Measurements from ENCODE around the gene ST7L.
"Not testable (repeated sequence)": the region's sequence is repeated elsewhere in the genome, so short reads cannot be mapped to it uniquely, and the experiment has no call there.

The ST7L gene

DNA sequence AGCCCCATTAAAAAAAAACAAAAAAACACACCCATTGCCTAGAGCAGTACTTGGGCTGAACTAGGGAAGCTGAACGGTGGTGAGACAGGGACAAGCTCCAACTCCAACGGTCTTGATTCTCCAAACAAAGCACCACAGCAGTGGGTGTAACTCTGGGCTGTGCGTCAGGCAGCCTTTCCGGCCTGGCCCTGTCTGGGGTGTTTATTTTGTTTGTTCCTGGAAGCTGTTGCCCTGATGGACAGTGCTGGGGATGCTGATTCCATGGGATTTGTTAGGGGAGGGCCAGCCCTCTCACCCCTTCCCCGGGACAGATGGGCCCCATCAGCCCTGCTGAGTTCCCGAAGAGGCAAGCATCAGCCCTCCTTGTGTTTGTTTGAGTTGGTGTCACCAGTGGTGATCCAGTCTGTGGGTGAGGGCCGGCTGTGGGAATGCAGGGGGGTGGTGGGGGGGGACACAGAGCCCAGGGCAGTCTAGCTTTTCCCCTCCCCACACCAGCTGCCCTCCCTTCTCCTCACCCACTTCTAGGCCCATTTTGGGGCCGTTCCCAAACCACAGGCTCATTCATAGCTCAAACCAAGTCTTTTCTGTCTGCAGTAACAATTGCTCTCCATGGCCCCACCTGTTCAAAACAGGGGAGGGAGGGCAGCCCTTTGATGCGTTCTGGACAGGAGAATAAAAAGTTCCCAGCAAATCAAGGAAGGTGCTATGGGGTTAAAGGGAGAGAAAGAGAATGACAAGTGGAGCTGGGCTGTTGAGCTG, 105.7 kb downstream of the ST7L start:
- no peak for DNase-seq

DNA sequence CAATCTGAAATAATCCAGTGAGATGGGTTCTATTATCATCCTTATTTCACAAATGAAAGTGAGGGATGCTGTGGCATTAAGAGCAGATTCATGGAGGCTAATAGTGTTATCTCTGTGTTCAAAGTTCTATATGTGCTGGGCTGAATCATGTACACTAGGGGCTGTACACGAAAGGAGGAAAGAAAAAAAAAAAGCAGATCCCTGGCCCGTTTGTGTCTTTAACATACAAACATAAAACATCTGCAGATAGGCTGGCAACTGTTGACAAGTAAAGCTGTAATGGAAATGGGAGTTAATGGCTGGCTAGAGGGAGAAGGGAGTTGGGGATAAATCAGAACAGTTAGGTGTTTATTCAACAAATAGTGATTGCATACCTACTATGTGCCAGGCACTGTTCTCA, 107.0 kb downstream of the ST7L start:
- no peak for DNase-seq

DNA sequence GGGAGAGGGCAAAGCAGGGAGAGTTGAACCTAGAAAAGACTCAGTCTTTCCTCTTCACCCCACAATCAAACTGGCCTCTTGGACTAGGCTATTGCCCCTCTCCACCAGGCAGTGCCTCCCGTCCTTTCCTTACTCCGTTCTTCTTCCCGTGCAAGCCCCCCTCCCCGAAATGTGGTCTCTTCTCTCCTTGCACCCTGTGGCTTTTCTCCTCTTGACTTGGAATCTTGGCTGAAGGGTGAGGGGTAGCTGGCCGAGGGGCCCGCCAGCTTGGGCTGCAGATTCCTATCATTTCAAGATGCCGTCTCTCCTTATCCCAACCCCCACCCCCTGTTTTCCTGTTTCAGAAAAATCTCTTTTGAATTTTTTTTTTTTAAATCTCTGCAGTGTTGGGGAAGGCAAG, 108.6 kb downstream of the ST7L start:
- no peak for DNase-seq

DNA sequence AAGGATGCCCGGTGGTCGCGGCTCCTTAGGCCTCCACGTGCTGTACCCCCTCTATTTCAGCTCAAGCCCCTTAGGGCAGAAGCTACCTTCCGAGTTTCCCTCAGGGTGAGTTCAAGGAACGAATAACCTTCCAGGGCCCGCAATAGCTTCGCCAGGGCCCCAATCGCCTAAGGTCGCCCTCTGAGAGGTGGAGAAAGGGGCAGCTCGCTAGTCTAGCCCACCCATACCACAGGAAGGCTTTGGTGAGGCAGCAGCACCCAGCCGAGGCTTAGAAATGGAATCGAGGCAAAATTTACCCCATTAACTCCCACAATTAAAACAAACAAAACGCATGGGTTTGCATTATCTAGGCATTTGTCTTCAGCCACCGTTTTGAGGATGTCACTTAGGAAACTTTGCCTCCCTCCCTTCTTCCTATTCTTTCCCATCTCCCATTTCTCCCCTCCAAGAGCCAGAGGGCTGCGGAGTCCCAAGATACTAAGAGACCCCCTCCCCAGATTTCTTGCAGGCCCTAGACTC, 109.2 kb downstream of the ST7L start:
- DNase-seq = no peak

DNA sequence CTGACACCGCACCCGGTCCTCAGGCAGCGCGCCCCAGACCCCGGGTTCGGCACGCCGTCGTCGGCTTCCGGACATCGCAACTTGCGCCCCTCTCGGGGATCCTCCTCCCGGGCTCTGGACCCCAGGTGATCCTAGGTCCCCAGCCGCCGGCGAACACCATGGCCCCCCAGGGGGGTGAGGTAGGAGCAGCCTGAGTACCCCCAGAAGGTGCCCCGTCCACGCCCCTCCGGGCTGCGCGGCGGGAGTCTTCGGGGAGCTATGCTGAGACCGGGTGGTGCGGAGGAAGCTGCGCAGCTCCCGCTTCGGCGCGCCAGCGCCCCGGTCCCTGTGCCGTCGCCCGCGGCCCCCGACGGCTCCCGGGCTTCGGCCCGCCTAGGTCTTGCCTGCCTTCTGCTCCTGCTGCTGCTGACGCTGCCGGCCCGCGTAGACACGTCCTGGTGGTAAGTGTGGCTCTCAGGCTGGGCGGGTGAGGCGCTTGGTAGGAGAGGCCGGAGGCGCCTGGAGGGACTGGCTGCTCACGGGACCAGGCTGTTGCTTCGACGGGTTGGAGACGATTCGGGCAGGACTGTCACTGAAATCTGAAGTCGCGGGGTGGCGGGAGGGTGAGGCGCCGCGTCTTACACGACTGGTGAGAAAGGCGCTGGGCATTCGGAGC, 109.8 kb downstream of the ST7L start:
- DNase-seq = peak; percentile 3

DNA sequence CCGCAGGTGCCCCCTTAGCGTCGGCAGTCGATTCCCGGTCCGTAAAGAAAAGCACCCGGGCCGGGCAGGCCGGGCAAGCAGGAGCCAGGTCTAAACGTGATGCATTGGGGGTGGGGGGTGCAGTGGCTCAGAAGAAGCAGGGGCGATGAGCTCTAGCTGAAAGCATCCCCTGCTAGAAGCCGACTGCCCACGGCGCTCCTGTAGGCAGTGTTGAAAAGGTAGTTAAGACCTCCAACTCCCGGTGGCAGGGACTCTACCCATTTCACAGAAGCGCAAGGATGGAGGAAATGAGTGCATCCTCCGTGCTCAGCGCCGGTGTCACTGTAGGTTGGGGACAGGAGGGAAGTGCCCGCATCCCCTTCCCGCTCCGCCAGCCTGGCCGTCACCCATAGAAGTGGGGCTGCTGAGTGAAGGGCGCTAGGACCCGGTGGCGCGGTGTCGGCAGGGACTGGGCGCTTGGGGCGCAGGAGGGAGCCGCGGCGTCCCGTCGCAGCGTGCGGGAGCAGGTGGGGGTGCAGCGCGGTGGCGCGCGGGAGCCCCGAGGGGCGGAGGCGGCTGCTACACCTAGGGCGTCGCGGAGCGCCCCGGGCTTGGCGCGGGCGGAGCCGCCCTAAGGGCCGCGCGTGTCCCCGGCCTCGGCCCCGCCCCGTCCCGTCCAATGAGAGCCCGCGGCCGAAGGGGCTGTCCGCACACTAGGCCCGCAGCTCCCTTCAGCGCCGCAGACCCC, 110.5 kb downstream of the ST7L start, which contains the start of gene WNT2B:
WNT2B (plus strand) TSS at position 688 of the 727 bp plus-strand sequence. CDS start 298 bp downstream, outside the sequence.
- peak; percentile 55 for DNase-seq

DNA sequence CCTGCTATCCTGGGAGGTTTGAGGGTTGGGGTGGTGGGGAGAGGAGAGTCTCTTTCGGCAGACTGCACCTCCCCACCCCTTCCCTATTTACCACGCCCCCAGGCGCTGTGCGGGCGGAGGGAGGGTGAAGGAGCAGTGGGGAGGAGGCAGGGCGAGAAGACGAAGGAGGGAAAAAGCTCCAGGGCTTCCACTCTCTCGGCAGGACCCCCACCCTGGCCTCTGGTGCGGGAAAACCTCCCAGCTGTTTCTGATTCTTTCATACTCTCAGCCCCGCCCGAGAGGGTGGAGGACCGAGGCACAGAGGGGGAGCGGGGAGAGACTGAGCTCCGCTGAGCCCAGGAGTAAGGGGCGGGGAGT, 111.0 kb downstream of the ST7L start:
- DNase-seq = no peak

DNA sequence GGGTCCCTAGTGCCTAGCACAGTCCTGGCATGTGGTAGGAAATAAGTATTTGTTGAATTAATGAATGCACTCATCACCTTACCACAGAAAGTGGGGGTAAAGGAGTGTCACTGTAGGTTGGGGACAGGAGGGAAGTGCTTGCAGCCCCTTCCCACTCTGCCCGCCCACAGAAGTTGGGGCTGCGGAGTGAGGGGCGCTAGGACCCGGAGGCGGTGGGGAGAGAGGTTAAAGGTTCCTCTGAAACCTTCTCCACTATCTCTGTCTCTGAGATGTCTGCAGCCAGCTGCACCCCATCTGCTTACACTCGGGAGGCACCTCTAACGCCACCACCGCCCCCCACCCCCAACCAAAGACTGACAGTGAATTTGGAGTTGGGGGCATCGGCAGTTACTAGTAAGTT, 111.6 kb downstream of the ST7L start:
- DNase-seq = no peak

DNA sequence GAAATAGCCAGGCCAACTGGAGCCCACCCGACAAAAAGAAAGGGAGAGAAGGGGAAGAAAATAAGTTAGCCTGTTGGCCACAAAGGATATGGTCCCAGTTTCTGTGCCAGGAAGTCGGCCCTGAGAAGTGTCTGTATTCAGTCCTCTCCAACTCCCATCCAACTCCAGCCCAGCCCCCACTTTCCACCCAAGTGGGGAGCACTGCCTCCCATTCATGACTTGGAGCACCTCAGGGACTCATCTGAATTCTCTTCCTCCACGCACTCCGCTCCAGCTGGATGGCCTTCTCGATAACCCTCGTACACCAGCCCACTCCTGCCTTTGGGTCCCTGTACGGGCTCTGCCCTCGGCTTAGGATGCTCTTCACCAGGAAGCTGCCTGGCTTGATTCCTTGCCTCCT, 112.2 kb downstream of the ST7L start:
- DNase-seq = no peak

DNA sequence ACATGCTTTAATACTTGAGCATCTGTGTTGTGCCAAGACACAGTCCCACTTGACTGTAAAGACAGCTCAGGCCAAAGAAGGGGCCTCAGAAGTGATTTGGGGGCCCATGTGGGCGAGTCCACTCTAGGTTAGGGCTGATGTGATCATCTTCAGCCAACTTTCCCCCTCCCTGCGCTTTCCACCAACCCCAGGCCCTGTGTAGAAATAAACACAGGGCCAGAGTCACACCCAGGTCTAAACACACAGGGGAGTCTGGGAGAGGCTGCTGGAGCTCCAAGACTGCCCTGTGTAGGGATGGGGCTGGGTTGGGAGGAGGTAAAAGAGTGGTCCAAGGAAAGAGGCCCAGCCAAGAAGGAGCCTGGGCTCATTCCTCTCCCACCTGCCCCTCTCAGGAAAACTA, 112.6 kb downstream of the ST7L start:
- no peak for DNase-seq

DNA sequence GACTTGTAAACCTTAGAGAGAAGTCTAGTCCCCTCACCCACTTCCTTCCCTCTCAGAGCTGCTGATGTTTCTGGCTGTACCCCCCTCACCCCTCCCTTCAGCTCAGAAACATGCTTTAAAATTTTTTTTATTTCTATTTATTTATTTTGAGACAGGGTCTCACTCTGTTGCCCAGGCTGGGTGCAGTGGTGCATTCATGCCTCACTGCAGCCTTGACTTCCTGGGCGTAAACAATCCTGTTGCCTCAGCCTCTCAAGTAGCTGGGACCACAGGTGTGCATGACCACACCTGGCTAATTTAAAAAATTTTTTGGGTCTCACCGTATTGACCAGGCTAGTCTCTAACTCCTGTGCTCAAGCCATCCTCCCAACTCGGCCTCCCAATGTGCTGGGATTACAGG, 113.1 kb downstream of the ST7L start:
- DNase-seq = no peak

DNA sequence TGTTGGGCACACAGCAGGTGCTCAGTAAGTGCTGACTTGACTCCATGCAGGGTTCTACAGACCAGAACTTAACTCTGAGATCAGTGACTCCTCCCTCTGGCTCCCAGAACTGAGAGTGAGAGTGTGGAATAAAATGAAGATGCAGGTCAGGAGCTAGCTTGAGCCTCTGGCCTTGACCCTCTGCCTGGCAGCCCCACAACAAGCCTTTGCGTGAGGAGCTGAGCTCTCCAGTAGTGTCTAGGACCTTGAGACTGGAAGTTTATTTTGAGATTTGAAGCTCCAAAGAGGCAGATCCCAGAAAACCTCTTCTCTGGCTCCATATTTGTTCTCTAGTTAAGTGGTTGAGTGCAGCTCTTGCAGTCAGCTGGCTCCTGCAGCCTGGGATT, 113.5 kb downstream of the ST7L start:
- no peak for DNase-seq

DNA sequence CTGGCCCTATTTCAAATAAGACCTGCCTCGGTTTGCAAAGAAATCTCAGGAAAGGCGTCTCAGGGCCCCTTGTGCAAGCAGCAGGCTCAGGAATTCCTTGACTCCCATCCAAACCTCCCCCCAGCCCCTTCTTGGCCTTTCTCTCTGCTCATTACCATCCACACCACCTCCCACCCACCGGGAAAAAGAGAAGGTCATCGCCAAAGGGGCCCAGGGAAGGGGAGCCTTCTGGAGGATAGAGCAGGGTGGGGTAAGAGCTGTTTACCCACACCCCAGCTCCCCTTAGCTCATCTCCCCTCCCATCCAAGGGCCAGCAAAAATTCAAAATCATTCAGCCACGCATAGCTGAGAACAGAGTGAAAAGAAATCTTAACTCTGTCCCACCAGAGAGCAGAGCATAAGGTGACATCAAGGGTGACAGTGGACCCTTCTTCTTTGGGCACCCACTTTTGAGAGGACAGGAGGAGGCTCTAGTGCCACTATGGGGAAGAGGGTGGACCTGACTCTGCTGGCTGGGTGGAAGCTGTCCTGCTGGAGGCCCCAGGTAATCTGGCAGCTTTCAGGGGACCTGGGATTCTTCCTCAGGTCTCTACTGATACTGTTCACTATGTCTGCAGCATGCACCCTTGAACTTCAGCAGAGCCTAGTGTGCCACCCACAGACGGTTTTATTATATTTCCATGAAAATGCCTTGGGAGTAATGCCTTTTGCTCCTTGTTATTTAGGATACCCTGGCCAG, 114.1 kb downstream of the ST7L start:
- DNase-seq = no peak

DNA sequence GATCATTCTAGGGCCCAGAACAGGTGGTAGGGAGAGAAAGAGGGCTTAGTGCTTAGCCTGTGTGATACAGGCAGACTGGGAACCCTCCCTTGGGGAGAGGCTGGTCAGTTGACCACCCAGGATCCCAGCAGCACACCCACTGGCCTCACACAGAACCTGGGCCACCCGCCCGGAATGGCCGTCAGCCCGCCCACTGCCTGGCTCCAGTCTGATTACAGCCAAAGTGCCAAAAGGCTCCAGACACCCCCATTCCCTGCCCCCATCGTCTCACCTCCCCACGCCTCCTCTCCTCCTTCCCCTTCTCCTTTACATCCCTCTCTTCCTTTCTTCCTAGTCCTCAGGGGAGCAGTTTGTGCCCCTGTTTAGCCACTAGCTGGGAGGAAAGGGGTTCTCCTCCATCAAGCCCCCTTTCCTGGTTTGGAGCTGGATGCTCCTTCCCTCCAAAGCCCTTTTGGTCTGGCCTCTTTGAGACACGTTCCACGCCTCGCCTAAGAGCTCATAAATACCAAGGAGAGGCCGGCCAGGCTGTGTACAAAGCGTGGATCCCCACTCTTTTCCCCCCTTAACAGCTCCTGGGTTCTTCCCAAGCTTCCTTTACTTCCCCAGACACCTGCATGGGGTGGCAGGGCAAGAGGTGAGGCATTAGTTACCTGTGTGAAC, 114.8 kb downstream of the ST7L start:
- no peak for DNase-seq

DNA sequence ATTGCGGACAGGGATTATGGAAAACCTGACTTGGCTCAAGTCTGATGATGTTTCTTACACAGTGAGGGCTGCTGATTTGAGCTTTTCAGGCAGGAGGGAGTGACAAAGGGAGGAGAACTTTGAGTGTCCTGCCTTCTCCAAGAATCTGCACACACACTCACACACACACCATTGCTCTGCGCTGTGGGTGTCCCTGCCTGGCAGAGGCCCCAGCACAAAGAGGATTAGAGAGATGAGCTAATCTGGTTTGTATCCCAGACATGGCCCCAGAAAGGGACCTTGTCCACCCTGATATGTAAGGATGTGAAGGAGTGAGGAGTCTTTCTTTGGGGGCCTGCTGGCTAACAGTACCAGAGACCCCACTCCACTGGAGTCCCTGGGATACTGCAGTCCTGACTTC, 116.1 kb downstream of the ST7L start:
- no peak for DNase-seq

DNA sequence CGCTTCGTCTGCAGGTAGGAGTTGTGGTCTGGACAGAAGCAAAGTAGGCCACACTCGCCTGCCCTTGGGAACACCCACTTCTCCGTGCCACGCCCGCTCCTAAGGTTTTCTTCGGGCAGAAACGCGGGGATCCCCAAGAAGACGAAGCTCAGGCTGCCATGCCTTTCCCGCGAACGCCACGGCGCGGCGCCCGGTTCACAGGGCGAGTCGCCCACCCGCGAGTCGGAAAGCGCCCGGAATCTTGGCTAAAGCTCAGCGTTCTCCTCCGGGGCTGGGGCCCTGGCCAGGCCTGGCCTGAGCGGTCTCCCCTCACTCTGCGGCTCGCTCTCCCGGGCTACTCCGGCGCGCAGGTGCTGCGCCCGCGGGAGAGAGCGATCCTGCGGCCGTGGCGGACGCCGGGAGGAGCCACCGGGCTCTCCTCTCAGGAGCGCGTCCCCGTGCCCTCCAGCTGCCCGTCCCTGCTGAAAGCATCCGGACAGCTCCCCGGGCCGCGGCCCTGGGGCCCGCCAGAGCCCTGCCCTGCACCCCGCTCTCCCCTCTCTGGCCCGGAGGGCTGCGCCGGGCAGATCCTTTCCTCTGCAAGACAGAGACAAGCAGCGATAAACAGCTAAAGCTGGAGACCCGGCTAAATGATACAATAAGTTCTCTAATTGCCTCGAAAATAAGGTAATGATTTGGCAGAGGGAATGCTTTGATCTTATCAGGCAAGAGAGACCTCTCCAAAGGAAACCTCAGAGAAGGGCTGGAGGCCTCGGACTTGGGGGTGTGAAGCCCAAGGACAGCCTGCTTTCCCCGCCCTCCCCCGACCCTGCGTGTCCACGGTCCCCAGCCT, 116.9 kb downstream of the ST7L start:
- peak; percentile 67 for DNase-seq

DNA sequence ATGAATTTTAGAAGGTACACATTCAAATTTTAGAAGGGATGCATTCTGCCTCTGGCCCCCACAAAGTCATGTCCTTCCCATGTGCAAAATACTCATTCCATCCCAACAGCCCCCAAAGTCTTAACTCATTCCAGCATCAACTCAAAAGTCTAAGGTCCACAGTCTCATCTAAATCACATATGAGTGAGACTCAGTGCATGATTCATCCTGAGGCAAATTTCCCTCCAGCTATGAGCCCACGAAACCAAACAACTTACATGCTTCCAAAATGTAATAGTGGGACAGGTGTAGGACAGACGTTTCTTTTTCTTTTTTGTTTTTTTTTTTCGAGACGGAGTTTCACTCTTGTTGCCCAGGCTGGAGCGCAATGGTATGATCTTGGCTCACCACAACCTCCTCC, 122.7 kb downstream of the ST7L start:
- no peak for DNase-seq

DNA sequence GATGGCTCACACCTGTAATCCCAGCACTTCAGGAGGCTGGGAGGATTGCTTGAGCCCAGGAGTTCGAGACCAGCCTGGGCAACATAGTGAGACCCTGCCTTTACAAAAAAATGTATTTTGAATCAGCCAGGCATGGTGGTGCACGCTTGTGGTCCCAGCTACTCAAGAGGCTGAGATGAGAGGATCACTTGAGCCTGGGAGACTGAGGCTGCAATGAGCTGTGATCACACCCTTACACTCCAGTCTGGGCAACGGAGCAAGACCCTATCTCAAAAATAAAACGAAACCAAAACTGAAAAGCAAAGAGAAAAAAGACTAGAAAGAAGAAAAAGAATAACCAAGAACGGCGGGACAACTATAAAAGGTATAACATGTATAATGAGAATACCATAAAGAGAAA, 125.6 kb downstream of the ST7L start:
- DNase-seq = no peak

DNA sequence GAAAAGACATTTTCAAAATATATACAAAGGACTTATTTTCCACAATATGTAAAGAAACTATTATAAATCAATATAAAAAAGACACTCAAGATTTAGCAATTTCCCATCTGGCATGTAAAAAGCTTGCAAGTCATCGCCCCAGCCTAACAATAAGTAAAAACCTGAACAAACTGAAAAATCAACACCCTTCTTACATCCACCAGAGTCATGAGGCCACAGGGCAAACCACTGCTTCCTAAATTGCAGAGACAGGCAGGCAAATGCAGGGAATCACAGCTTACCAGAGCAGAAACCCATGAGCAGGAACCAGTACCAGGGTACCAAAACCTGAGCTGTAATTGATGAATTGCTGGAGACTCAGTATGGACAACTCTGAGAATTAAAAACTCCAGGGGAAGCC, 126.9 kb downstream of the ST7L start:
- no peak for DNase-seq

DNA sequence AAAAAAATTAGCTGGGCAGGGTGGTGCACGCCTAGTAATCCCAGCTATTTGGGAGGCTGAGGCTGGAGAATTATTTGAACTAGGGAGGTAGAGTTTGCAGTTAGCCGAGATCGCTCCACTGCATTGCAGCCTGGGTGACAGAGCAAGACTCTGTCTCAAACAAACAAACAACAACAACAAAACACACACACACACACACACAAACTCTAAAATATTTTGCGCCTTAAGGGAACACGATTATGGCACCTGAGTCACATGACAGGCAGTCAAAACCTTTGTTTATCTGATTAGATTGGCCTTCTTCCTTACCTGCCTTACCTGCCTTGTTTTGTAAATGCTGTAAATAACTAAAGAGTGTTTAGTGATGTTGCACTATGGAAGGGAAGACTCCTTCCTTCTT, 130.8 kb downstream of the ST7L start:
- DNase-seq = no peak

DNA sequence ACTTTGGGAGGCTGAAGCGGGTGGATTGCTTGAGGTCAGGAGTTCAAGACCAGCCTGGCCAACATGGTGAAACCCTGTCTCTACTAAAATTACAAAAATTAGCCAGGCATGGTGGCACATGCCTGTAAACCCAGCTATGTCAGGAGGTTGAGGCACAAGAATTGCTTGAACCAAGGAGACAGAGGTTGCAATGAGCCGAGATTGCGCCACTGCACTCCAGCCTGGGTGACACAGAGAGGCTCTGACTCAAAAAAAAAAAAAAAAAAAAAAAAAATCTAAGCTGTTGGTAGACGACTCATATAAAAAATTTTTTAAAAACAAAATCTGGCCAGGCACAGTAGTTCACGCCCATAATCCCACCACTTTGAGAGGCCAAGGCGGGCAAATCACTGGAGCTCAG, 131.3 kb downstream of the ST7L start:
- DNase-seq = not testable (repeated sequence)

DNA sequence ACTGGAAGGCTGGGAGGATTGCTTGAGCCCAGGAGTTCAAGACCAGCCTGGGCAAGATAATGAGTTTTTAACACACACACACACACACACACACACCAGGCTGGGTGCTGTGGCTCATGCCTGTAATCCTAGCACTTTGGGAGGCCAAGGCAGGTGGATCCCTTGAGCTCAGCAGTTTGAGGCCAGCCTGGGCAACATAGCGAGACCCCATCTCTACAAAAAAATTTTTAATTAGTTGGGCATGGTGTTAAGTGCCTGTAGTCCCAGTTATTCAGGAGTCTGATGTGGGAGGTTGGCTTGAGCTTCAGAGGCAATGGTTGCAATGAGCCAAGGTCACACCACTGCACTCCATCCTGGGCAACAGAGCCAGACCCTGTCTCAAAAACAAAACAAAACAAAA, 132.9 kb downstream of the ST7L start:
- not testable (repeated sequence) for DNase-seq
